ENCODE data around the gene PRKCA. TPM values are rescaled to one million over a fixed set of nuclear protein-coding genes. Genes with fewer than 3 reads are reported as not detected.

The PRKCA gene
- total RNA-seq, 1 donor from 2014 or later: 132 TPM

GRCh38 chr17:66687570-66688284, 385.3 kb downstream of the PRKCA start:
- intact Hi-C loops (cut with micrococcal nuclease): no loop called here

GRCh38 chr17:66689221-66689620, 386.8 kb downstream of the PRKCA start:
- intact Hi-C loops (cut with micrococcal nuclease): no loop called here

GRCh38 chr17:66690166-66690565, 387.8 kb downstream of the PRKCA start:
- intact Hi-C loops (cut with micrococcal nuclease): no loop called here

- intact Hi-C loops (cut with micrococcal nuclease): no loop called here
Observed at GRCh38 chr17:66691644-66692420, 389.4 kb downstream of the PRKCA start.

- intact Hi-C loops (cut with micrococcal nuclease): no loop called here
Observed at GRCh38 chr17:66692421-66692690, 389.9 kb downstream of the PRKCA start.

- intact Hi-C loops (cut with micrococcal nuclease): no loop called here
Observed at GRCh38 chr17:66695098-66695497, 392.7 kb downstream of the PRKCA start.

- intact Hi-C loops (cut with micrococcal nuclease): no loop called here
Observed at GRCh38 chr17:66698270-66698669, 395.9 kb downstream of the PRKCA start.

GRCh38 chr17:66701462-66701861, 399.0 kb downstream of the PRKCA start:
- intact Hi-C loops (cut with micrococcal nuclease): no loop called here

- intact Hi-C loops (cut with micrococcal nuclease): no loop called here
Observed at GRCh38 chr17:66702106-66702936, 399.9 kb downstream of the PRKCA start.

- intact Hi-C loops (cut with micrococcal nuclease): no loop called here
Observed at GRCh38 chr17:66704858-66705520, 402.6 kb downstream of the PRKCA start.

GRCh38 chr17:66706851-66707450, 404.5 kb downstream of the PRKCA start:
- intact Hi-C loops (cut with micrococcal nuclease): no loop called here

- intact Hi-C loops (cut with micrococcal nuclease): loop anchor here (5.0 kb wide), 1 partner anchor 79 kb away; no protein-coding TSS in a partner anchor
Observed at GRCh38 chr17:66711401-66711800, 409.0 kb downstream of the PRKCA start.

- intact Hi-C loops (cut with micrococcal nuclease): loop anchor here (5.0 kb wide), 1 partner anchor 80 kb away; no protein-coding TSS in a partner anchor
Observed at GRCh38 chr17:66711881-66712321, 409.5 kb downstream of the PRKCA start.

GRCh38 chr17:66712453-66712852, 410.0 kb downstream of the PRKCA start:
- intact Hi-C loops (cut with micrococcal nuclease): loop anchor here (5.0 kb wide), 1 partner anchor 80 kb away; no protein-coding TSS in a partner anchor

GRCh38 chr17:66713021-66713532, 410.7 kb downstream of the PRKCA start:
- intact Hi-C loops (cut with micrococcal nuclease): loop anchor here (5.0 kb wide), 1 partner anchor 81 kb away; no protein-coding TSS in a partner anchor

- intact Hi-C loops (cut with micrococcal nuclease): loop anchor here (5.0 kb wide), 1 partner anchor 81 kb away; no protein-coding TSS in a partner anchor
Observed at GRCh38 chr17:66713533-66714042, 411.2 kb downstream of the PRKCA start.

GRCh38 chr17:66714046-66715023, 411.9 kb downstream of the PRKCA start:
- intact Hi-C loops (cut with micrococcal nuclease): loop anchor here (1.0 to 5.0 kb wide), 4 partner anchors 82 to 578 kb away; no protein-coding TSS in a partner anchor

GRCh38 chr17:66715076-66715675, 412.8 kb downstream of the PRKCA start:
- intact Hi-C loops (cut with micrococcal nuclease): loop anchor here (1.0 to 5.0 kb wide), 3 partner anchors 191 to 577 kb away; no protein-coding TSS in a partner anchor

Measured in T-helper 1 cell treated with Interleukin-12 subunit alpha and Interleukin-12 subunit beta and Interleukin-4 antibody, amounts not matched to agents 30 ng/mL and 1 ng/mL, for 36 hours (primary cell).